HG03066 (cell line): ENCODE data around the gene ZNF227.
"Not testable (repeated sequence)": the region's sequence is repeated elsewhere in the genome, so short reads cannot be mapped to it uniquely, and the experiment has no call there.

ENCODE experiments used
- ATAC-seq: cut with Tn5 transposase; IDR thresholded peaks from one replicate; pipeline ENCODE4 v1.9.1; 2021; ENCODE audit warnings: low read depth; ENCODE audit not compliant: unreplicated experiment

ZNF227 gene

DNA sequence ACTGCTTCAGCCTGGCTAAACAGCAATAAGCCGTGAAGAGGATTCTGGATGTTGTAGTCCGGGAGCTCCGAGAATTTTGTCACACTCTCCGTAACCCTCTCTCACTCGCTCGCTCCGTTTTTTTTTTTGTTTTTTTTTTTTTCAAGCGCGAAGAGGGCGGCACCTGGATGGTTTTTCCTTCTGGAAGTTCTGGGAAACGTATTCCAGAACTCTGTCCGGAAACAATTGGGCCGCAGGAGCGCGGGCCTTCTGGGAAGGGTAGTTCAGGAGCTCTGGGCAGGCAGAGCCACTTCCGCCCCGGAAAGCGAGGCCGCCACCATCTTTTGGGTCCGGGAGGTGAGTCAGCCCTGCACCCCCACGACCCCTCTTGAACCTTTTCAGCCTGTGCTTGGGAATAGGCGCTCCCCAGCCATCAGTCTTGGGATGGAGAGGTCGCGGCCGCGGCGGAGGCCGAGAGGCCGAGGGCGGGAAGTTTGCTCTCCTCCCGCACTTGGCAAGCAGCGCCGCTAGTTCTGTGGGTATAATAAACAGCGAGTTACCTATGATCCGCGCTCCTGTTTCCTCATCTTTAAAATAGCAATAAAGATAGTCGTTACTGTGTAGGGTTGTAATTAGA lies at the start of gene ZNF227:
ZNF227 (plus strand) TSS at position 283 of the 616 bp plus-strand sequence. CDS start 5,261 bp downstream, outside the sequence.
- ATAC-seq = no peak

DNA sequence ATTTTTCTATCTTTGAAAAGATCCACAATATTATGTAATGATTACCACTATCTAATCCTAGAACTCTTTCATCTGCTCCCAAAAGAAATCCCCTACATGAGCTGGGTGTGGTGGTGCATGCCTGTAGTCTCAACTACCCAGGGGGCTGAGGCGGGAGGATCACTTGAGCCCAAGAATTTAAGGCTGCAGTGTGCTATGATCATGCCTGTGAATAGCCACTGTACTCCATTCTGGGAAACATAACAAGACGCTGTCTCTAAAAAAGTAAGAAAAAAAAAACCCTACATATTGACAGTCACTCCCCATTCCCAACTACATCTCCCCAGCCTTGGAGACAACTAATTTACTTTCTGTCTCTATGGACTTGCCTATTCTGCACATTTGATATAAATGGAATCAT lies 48.5 kb upstream of the ZNF227 start:
- ATAC-seq = no peak

DNA sequence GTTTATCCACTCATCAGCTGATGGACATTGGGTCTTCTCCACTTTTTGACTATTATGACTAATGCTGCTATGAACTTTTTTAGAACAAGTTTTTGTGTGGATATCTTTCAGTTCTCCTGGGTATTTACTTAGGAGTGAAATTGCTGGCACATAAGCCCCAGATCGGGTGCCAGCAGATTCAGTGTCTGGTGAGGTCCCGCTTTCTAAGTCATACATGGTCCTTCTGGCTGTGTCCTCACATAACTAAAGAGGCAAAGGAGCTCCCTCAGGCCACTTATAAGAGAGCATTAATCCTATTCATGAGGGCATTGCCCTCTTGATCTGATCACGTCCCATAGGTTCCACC lies 48.0 kb upstream of the ZNF227 start:
- ATAC-seq = no peak

DNA sequence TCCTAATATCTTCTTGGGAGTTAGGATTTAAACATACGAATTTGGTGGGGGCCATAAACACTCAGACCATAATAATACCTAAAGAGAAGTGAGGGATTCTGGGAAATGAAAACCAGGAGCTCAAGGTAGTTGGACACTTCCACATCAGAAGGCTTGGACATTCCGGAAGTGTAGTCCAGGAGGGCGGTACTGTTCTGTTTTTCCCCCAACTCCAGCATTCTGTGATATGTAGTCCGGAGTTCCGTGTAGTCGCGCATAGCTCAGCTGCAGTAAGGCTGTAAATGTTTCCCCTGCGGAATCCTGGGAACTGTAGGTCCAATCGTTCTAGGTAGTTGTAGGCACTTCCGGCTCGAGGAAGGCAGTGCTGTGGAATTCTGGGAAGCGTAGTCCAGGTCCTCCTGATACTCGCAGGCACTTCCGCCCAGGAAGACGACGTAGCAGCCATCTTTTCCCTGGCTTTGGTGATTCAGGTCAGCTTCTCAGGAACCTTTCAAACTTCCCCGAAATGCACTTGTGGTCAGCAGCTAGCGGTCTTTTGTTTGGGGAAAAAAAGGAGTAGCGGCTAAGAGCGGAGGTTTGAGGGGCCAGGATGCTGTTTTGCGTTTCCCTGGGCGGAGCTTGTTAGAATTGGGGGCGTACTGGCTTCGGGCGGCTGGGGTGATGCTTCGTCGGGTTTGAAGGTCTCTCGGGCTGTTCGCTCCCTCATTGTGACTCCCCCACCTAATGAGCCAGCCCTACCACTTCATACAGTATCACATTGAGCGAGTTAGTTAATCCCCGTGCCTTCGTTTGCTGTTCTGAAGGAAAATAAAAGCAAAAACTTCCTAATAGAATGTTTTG lies 47.4 kb upstream of the ZNF227 start, which contains the start of gene ZNF226:
ZNF226 (plus strand) TSS at position 428 of the 840 bp plus-strand sequence. CDS start 4,981 bp downstream, outside the sequence.
- ATAC-seq = peak; percentile 87

DNA sequence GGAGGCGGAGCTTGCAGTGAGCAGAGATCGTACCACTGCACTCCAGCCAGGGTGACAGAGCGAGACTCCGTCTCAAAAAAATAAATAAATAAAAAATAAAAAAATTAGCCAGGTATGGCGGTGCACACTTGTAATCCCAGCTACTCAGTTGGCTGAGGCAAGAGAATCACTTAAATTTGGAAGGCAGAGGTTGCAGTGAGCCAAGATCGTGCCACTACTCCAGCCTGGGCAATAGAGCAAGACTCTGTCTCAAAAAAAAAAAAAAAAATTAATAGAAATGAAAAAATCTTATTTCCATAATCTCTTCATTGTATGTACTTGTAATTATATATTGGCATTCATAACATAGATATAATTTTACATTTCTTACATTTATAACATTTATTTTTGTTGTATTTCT lies 41.7 kb upstream of the ZNF227 start:
- ATAC-seq = not testable (repeated sequence)

DNA sequence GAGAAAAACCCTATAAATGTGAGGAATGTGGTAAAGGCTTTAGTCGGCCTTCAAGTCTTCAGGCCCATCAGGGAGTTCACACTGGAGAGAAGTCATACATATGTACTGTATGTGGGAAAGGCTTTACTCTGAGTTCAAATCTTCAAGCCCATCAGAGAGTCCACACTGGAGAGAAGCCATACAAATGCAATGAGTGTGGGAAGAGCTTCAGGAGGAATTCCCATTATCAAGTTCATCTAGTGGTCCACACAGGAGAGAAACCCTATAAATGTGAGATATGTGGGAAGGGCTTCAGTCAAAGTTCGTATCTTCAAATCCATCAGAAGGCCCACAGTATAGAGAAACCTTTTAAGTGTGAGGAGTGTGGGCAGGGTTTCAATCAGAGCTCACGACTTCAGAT lies 35.7 kb upstream of the ZNF227 start:
- ATAC-seq = no peak

DNA sequence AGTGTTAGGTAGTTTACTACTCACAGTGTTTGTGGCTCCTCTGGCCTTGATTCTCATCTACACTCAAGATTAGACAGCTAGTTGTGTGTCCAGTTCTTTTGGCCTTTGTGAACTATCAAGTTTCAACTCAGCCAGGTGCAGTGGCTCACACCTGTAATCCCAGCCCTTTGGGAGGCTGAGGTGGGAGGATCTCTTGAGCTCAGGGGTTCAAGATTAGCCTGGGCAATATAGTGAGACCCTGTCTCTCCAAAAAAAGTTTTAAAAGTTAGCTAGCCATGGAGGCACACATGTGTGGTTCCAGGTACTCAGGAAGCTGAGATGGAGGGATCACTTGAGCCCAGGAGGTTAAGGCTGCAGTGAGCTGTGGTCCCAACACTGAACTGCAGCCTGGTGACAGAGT lies 31.4 kb upstream of the ZNF227 start:
- no peak for ATAC-seq

DNA sequence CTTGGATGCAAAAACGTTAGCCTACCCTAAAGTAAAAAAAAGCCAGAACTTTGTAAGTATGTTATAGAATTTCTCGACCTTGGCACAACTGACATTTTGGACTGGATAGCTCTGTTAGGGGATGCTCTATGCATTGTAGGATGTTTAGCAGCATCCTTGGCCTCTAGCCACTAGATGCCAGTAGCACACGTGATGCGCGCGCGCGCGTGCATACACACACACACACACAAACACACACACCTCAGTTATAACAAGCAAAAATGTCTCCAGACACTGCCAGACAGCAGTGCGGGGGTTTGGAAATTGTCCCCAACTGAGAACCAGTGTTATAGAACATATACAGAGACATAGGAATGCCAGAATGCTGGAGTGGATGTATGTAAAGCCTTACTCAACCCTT lies 30.2 kb upstream of the ZNF227 start:
- no peak for ATAC-seq

DNA sequence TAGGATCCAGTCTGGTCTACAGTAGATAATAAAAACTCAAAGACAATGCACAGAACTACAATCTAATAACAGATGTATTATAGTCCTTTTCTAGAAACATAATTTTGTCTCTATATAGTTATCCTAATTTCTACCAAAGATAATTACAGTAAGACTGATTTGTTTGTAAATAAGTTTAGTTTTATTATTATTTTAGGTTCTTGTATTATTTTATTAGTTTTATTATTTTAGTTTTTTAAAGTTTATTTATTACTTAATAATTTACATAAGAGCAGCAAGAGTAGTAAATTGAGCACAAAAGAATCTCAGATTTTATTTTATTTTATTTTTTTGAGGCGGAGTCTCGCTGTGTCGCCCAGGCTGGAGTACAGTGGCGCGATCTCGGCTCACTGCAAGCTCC lies 22.3 kb upstream of the ZNF227 start:
- ATAC-seq = no peak

DNA sequence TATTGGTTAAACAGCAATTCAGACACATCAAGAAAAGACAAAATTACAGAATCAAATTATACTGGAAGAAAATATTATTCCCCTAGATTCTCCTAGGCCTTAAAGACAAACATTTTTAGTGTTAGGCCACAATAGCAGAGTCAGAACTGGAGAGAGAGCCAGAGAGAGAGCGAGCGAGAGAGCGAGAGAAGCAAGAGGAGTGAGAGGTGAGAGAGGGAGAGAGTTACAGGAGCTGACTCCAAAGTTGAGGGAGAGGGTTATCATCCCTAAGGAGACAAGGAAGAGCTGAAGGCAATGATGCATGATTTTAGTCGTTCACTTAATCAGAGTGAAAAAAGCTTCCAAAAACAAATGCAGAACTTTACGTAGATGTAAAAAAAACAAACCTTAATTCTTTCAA lies 20.2 kb upstream of the ZNF227 start:
- ATAC-seq = no peak

DNA sequence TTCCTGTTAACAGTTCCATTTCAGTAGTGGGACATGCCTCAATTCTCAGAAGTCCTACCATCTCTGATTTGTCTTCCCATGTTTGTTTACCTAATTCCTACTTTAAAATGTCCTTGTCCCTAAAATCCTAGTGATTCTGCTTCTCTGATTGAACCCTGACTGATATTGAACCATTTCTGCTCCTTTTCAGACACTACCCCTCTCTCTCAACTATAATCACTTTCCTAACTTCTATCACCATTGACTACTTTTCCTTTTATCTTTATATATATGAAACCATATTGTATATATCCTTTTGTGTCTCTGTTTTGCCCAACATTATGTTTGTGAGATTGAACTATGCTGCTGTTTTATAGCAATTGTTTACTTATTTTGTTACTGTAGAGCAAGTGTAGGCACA lies 15.6 kb upstream of the ZNF227 start:
- no peak for ATAC-seq

DNA sequence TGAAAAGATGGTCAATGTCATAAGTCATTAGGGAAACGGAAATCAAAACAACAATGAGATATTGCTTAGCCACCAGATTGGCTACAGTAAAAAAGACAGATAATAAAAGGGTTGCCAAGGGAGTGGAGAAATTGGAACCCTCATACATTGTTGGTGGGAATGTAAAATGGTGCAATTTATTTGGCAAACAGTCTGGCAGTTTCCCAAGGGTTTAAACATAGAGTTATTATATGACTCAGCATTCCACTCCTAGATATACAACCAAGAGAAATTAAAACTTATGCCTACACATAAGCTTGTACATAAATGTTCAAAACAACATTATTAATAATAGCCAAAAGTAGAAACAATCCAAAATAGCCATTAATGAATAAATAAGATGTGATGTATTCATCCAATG lies 9.9 kb upstream of the ZNF227 start:
- no peak for ATAC-seq

DNA sequence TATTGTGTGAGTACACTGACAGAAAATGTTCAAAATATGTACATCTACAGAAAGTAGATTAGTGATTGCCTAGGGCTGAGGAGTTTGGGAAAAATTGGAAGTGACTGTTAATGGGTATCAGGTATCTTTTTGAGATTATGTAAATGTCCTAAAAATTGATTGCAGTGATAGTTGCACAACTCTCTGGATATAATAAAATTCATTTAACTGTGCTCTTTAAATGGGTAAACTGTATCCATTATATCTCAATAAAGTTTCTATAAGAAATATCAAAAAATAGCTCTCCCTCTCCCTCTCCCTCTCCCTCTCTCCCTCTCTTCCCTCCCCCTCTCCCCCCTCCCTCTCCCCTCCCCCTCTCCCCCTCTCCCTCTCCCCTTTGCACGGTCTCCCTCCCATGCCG lies 9.4 kb upstream of the ZNF227 start:
- ATAC-seq = no peak

DNA sequence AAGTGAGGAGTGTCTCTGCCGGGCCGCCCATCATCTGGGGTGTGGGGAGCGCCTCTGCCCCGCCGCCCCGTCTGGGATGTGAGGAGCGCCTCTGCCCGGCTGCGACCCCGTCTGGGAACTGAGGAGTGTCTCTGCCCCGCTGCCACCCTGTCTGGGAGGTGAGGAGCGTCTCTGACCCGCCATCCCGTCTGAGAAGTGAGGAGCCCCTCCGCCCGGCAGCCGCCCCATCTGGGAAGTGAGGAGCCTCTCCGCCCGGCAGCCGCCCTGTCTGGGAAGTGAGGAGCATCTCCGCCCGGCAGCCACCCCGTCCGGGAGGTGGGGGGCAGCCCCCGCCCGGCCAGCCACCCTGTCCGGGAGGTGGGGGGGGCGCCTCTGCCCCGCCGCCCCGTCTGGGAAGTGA lies 8.5 kb upstream of the ZNF227 start:
- not testable (repeated sequence) for ATAC-seq

DNA sequence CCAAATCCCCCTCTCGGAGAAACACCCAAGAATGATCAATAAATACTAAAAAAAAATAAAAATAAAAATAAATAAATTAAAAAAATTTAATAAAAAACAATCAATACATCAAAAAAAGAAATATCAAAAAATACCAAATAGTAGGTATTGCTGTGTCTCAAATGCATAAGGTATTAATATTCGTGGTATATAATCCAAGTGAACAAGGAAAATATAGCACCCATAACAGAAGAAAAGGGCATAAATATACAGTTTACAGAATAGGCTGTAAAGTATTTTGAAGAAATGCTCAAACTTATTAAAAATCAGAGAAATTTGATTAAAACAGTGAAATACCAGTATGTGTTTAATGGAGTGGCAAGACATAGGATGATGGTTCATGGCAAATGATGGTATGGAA lies 7.6 kb upstream of the ZNF227 start:
- no peak for ATAC-seq

DNA sequence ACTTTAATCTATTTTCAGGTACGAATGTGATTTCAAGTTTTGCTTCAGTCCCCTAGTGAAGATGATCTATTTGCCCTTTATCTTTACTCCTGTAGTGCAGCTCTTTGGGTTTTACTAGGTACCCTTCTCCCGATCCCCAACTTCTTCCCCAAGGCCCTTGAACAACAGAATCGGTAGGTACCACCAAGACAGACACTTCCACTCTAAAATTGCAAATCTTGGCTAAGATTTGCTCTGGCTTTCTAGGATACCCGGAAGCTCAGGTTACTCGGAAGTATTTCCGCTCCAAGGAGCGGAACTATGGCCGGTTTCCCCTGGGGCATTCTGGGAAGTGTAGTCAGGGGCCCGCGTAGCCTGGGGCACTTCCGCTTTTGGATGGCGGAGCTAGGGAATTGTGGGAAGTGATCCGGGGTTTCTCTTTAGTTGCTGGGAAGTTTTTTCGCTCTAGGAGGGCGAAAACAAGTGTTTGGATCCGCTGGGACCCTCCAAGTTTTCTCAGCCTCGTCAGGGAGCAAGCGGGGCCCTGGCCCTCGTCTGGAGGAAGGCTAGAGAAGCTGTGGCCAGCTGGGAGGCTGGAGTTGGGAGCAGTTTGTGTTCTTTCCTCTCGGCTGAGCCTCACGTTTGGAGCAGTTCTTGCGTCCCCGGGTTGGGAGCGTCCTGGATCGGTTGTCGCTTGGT lies 5.1 kb upstream of the ZNF227 start:
- peak; percentile 63 for ATAC-seq

DNA sequence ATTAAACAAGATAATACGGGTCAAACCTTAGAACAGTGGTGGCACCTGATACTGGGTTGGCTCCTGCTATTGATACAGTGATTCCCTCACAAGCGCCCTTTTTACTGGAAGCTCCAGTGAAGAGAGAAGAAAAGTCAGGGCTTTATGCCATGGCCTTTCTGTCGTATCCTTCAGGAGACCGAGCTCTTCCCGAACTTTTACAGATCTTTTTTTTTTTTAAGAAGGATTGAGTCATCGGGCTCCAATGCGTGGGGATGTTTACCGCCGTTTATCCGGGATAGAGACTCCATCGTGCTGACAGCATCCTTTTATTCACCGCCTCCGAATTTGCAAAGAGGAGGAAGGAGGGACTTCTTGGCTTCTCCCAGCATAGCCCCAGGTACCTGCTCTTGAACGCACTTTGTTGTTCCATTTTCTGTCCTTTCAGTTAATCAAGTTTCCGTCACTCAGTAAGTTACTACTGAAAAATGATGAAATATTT lies 574 bp downstream of the ZNF227 start:
- ATAC-seq = no peak

DNA sequence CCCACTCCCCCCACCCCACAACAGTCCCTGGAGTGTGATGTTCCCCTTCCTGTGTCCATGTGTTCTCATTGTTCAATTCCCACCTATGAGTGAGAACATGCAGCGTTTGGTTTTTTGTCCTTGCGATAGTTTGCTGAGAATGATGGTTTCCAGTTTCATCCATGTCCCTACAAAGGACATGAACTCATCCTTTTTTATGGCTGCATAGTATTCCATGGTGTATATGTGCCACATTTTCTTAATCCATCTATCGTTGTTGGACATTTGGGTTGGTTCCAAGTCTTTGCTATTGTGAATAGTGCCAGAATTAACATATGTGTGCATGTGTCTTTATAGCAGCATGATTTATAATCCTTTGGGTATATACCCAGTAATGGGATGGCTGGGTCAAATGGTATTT lies 7.6 kb downstream of the ZNF227 start:
- not testable (repeated sequence) for ATAC-seq

DNA sequence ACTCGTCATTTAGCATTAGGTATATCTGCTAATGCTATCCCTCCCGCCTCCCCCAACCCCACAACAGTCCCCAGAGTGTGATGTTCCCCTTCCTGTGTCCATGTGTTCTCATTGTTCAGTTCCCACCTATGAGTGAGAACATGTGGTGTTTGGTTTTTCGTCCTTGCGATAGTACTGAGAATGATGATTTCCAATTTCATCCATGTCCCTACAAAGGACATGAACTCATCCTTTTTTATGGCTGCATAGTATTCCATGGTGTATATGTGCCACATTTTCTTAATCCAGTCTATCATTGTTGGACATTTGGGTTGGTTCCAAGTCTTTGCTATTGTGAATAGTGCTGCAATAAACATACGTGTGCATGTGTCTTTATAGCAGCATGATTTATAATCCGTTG lies 8.4 kb downstream of the ZNF227 start:
- not testable (repeated sequence) for ATAC-seq

DNA sequence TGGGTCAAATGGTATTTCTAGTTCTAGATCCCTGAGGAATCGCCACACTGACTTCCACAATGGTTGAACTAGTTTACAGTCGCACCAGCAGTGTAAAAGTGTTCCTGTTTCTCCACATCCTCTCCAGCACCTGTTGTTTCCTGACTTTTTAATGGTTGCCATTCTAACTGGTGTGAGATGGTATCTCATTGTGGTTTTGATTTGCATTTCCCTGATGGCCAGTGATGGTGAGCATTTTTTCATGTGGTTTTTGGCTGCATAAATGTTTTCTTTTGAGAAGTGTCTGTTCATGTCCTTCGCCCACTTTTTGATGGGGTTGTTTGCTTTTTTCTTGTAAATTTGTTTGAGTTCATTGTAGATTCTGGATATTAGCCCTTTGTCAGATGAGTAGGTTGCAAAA lies 9.0 kb downstream of the ZNF227 start:
- not testable (repeated sequence) for ATAC-seq

DNA sequence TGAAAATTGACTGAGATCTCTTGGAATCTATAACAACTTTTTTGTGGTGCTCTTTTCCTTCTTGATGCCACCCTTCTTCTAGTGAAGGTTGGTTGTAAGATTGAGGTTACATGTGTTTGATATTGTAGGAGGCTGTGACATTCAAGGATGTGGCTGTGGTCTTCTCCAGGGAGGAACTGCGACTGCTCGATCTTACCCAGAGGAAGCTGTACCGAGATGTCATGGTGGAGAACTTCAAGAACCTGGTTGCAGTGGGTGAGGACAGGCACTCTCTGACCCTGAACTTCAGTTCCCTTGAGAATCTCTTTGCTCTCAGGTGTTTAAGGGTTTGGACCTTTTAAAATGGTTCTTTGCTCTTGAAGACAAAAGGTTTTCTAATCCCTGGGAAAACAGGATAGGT lies 16.0 kb downstream of the ZNF227 start:
- ATAC-seq = no peak
